Measurements from ENCODE around the gene FRY. TPM values are rescaled to one million over a fixed set of nuclear protein-coding genes. Genes with fewer than 3 reads are reported as not detected.

FRY gene
- total RNA-seq, 5 donors from 2014 or later (not counting 1 experiment from before 2014, with no cell fraction given), result 11.5 to 35.3 (median 15.2) TPM

DNA sequence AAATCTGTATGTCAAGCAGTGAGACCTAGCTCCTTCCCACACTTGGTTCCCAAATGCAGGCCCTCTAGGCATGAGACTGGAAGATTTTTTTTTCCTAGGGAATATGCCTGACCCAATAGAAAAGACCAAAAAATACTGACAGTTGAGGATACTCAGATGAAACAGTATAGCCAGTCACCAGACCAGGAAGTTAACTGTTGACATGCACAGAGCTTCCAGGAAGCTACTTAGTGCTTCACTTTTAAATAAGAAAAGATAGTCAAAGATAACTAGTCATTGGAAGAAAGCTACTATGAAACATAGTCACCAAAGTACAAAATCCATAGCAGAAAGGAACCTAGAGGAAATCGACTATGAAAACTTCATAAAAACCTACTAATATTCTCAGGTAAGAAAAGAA is 316.1 kb downstream of the FRY start:
- Mint-ChIP-seq H3K9me3 (no peaks in the 10 kb centered on the region), H3K4me1 (peaks cover 0 to 8% (median 5%) of the 10 kb centered on the region in 3 donors), H3K4me3 (no peak overlapping the region), H3K27me3 (no peaks in the 10 kb centered on the region), H3K27ac (no peak overlapping the region), H3K36me3 (peaks cover 17% of the 10 kb centered on the region)
- ChIA-PET POLR2A (interaction anchor here in 1 of 2 donors (0.6 kb wide), 1 partner anchor 1374 kb away, joined by 3 read pairs; no protein-coding TSS in a partner anchor), CTCF (no interaction called here)
- Histone ChIP-seq H3K4me3 (ENCODE audit: control insufficient read depth in 1 of 2, extremely low read depth in 1 of 2, low read length in 1 of 2) (no peak overlapping the region), H3K36me3 (ENCODE audit: control insufficient read depth in 2 of 2, extremely low read depth in 1 of 2, insufficient read depth in 1 of 2, low read length in 1 of 2) (no peaks in the 10 kb centered on the region), H3K4me1 (ENCODE audit: control insufficient read depth in 1 of 2, extremely low read depth in 1 of 2, insufficient read depth in 2 of 2, low read length in 2 of 2) (no peaks in the 10 kb centered on the region), H3K9me3 (no peaks in the 10 kb centered on the region), H3K27ac (ENCODE audit: low read length) (no peak overlapping the region), H3K27me3 (replicated peaks in 1 of 2; ENCODE audit: control insufficient read depth in 2 of 2, extremely low read depth in 1 of 2, insufficient read depth in 2 of 2, low read length in 1 of 2) (no peaks in the 10 kb centered on the region)
- DNase-seq (no peak), ATAC-seq (replicated peaks in 1 of 4) (no peak)
- no CpG with 5 or more reads among the region's 1 CpG for WGBS (ENCODE audit: insufficient coverage)
